Gastrocnemius medialis (tissue), 4 donors: Measurements from ENCODE around the gene ANKRD11. TPM values are rescaled to one million over a fixed set of nuclear protein-coding genes. Genes with fewer than 3 reads are reported as not detected.

Source experiments
- ATAC-seq, 2 donors: fragments of 150-250 bp; one replicate each; pipeline ENCODE4 v1.9.1; 2016
- DNase-seq, 2 donors: peaks; one replicate each; pipeline ENCODE4 v3.0.0-alpha.2; 2019
- H3K27ac ChIP-seq, 4 donors: fragments of 200-600 bp; sonication (generic); 1 replicate in 1 of 4; 2 replicates in 3 of 4; pipeline ENCODE4 v1.5.1; 2016 to 2018; ENCODE audit warnings: mild to moderate bottlenecking in 2 of 4, moderate library complexity in 1 of 4
- H3K27me3 ChIP-seq, 3 donors: fragments of 200-600 bp; sonication (generic) in 2 of 3; 1 replicate in 1 of 3; 2 replicates in 2 of 3; pipeline versions ENCODE4 v1.5.1 to v1.6.0; 2016 to 2019; ENCODE audit warnings: mild to moderate bottlenecking in 1 of 3, moderate library complexity in 1 of 3
- H3K36me3 ChIP-seq, 2 donors: fragments of 200-600 bp; sonication (generic) in 1 of 2; one replicate each; pipeline ENCODE4 v1.5.1; 2017 to 2018
- H3K4me1 ChIP-seq, 2 donors: fragments of 200-600 bp; sonication (generic) in 1 of 2; one replicate each; pipeline ENCODE4 v1.5.1; 2016 to 2017; ENCODE audit warnings: mild to moderate bottlenecking in 2 of 2
- H3K4me3 ChIP-seq, 4 donors: fragments of 200-600 bp; sonication (generic) in 3 of 4; 1 replicate in 1 of 4; 2 replicates in 3 of 4; pipeline ENCODE4 v1.5.1; 2016 to 2019; ENCODE audit warnings: mild to moderate bottlenecking in 2 of 4
- H3K9me3 ChIP-seq, 3 donors: fragments of 200-600 bp; sonication (generic) in 2 of 3; 1 replicate in 1 of 3; 2 replicates in 2 of 3; pipeline ENCODE4 v1.5.1; 2016 to 2019
- POLR2A ChIP-seq, 2 donors: fragments of 450-650 bp; IDR thresholded peaks; one replicate each; pipeline ENCODE4 v1.6.1; 2017; ENCODE audit warnings: antibody characterized with exemption in 2 of 2, mild to moderate bottlenecking in 2 of 2, moderate library complexity in 2 of 2
- in situ Hi-C, 4 donors: fragments of 200-750 bp; cut with MboI; loops; one replicate each; pipeline versions ENCODE4 v1.15.0 to v1.8.0; 2017; ENCODE audit warnings: low sequenced_read_pairs in 4 of 4
- intact Hi-C: fragments of 100-400 bp; cut with DNase I; formaldehyde crosslinking; loops from one replicate; pipeline ENCODE4 v1.15.1; 2023; ENCODE audit warnings: low total_unique reads
- total RNA-seq, 4 donors: library from RNA; depleted of rRNA; stranded (reverse); fragments of >200 nt; gene quantifications; one replicate each; pipeline versions ENCODE4 v1.1.0 to v1.2.3, GENCODE V29; 2016
- TF ChIP-seq, protein P1 (sequence below), 5 experiments: fragments of 450-650 bp in 3 of 5; fragments of 200-600 bp in 2 of 5; sonication (generic) in 2 of 5; IDR thresholded peaks in 4 of 5; conservative IDR thresholded peaks in 1 of 5; 1 replicate in 4 of 5; 2 replicates in 1 of 5; pipeline ENCODE4 v1.5.1; 2016 to 2019; ENCODE audit warnings: antibody characterized with exemption in 5 of 5, mild to moderate bottlenecking in 3 of 5, moderate library complexity in 3 of 5

Gene ANKRD11
- total RNA-seq = 10 to 100 TPM; 26.0 to 77.0 (median 55.0) TPM

- in situ Hi-C loops = no loop called here
These were observed at the start of gene ANKRD11 for GRCh38 chr16:89490439-89491237. ANKRD11 (minus strand) TSS chr16:89490561; CDS start chr16:89317019, 173,542 bp downstream.

DNA sequence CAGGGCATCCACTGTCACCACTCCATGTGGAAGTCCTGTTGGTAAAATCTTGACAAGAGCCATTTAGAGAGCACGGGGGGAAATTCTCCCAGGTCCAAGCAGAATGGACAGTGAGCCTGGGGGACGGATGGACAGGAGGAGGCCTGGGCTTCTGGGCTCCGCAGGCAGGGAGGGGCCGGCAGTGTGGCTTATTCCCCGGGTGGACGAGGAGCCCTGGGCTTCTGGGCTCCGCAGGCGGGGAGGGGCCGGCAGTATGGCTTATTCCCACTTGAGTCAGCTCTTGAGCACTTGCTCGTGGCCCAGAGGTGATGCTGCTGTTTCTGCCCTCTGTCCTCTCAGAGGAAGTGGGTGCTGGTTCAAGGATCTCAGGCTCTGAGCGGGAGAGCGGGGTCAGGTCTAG, 47.9 kb upstream of the ANKRD11 start:
- no peak for ATAC-seq
- Histone ChIP-seq H3K27ac (no peak overlapping the region), H3K9me3 (no peaks in the 10 kb centered on the region), H3K4me3 (no peak overlapping the region), H3K4me1 (peaks cover 16 to 23% of the 10 kb centered on the region in 2 donors), H3K36me3 (peaks cover 0 to 52% of the 10 kb centered on the region in 2 donors), H3K27me3 (no peaks in the 10 kb centered on the region)
- DNase-seq = no peak
- in situ Hi-C loops (no loop called here), intact Hi-C loops (no loop called here)
- TF ChIP-seq, protein P1, sequence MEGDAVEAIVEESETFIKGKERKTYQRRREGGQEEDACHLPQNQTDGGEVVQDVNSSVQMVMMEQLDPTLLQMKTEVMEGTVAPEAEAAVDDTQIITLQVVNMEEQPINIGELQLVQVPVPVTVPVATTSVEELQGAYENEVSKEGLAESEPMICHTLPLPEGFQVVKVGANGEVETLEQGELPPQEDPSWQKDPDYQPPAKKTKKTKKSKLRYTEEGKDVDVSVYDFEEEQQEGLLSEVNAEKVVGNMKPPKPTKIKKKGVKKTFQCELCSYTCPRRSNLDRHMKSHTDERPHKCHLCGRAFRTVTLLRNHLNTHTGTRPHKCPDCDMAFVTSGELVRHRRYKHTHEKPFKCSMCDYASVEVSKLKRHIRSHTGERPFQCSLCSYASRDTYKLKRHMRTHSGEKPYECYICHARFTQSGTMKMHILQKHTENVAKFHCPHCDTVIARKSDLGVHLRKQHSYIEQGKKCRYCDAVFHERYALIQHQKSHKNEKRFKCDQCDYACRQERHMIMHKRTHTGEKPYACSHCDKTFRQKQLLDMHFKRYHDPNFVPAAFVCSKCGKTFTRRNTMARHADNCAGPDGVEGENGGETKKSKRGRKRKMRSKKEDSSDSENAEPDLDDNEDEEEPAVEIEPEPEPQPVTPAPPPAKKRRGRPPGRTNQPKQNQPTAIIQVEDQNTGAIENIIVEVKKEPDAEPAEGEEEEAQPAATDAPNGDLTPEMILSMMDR (IDR thresholded peaks at IDR 0.05 in 4 of 5, conservative IDR thresholded peaks at IDR 0.05 in 1 of 5) = no peak
- TF ChIP-seq POLR2A (IDR thresholded peaks at IDR 0.05) = no peak

More at GRCh38 chr16:89490439-89491237, at the start of gene ANKRD11:
- H3K4me3 ChIP-seq = peak within 1 kb of the TSS; percentile 76 to 96 (median 86)
- DNase-seq = peak; percentile 100
- peak; percentile 91 to 93 for ATAC-seq
- H3K27me3 ChIP-seq = no peaks in the 10 kb centered on the region
- TF ChIP-seq, protein P1 (IDR thresholded peaks at IDR 0.05 in 4 of 5, conservative IDR thresholded peaks at IDR 0.05 in 1 of 5) = no peak
- TF ChIP-seq POLR2A (IDR thresholded peaks at IDR 0.05) = peak; percentile 96 to 98
- H3K36me3 ChIP-seq = no peaks in the 10 kb centered on the region
- peak within 1 kb of the TSS; percentile 96 to 100 (median 98) for H3K27ac ChIP-seq
- peaks cover 37 to 52% of the 10 kb centered on the region in 2 donors for H3K4me1 ChIP-seq
- H3K9me3 ChIP-seq = no peaks in the 10 kb centered on the region
- intact Hi-C loops = loop anchor here (1.0 to 5.0 kb wide), 4 partner anchors 18 to 190 kb away; partner anchors contain the start of genes RPL13 and SPG7

GRCh38 chr16:89537549-89537925, 47.2 kb upstream of the ANKRD11 start:
- in situ Hi-C loops = no loop called here
- no peak for ATAC-seq
- Histone ChIP-seq H3K27me3 (no peaks in the 10 kb centered on the region), H3K9me3 (no peaks in the 10 kb centered on the region), H3K27ac (no peak overlapping the region), H3K4me3 (no peak overlapping the region), H3K36me3 (peaks cover 0 to 56% of the 10 kb centered on the region in 2 donors), H3K4me1 (peaks cover 21 to 29% of the 10 kb centered on the region in 2 donors)
- TF ChIP-seq, protein P1 (IDR thresholded peaks at IDR 0.05 in 4 of 5, conservative IDR thresholded peaks at IDR 0.05 in 1 of 5) = no peak
- TF ChIP-seq POLR2A (IDR thresholded peaks at IDR 0.05) = no peak
- intact Hi-C loops = no loop called here
- DNase-seq = no peak

DNA sequence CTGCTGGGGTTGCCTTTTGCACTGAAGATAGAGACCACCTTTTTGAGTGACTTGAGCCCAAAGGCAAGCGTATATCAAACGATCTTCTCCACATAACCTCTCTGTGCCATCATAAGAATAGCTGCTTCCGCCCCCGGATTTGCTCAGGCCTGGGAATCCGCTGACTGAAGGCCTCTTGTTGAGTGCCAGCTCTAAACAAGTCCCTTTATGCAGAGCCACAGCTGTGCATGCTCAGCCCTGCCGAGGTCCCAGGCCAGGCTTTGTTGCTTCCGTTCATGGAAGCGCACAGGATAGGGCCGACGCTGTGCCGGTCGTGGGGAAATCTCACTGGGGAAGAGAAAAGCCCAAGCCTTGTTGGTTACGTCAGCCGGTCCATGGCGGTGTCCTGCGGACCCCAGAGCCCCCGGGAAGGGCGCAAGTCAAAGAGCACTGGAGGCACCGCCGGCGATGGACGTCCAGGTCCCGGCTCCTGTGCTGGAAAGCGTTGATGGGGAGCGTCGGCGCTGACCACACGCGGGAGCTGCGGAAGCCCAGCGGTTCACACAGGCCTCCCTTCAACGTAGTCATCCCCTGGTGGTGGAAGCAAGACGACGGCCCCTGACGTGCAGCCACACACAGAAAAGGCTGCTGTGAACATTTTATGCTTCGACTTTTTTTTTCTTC, 46.7 kb upstream of the ANKRD11 start:
- intact Hi-C loops = no loop called here

More for the DNA sequence above, 46.7 kb upstream of the ANKRD11 start:
- no peak overlapping the region for H3K4me3 ChIP-seq
- no peaks in the 10 kb centered on the region for H3K9me3 ChIP-seq
- DNase-seq (no peak), ATAC-seq (no peak)
- H3K27ac ChIP-seq = no peak overlapping the region
- peaks cover 0 to 59% of the 10 kb centered on the region in 2 donors for H3K36me3 ChIP-seq
- in situ Hi-C loops = no loop called here
- TF ChIP-seq, protein P1 (IDR thresholded peaks at IDR 0.05 in 4 of 5, conservative IDR thresholded peaks at IDR 0.05 in 1 of 5) = no peak
- no peak for TF ChIP-seq POLR2A (IDR thresholded peaks at IDR 0.05)
- H3K27me3 ChIP-seq = no peaks in the 10 kb centered on the region
- peaks cover 25 to 34% of the 10 kb centered on the region in 2 donors for H3K4me1 ChIP-seq
